ENCODE results near the gene HEXD.

DNA sequence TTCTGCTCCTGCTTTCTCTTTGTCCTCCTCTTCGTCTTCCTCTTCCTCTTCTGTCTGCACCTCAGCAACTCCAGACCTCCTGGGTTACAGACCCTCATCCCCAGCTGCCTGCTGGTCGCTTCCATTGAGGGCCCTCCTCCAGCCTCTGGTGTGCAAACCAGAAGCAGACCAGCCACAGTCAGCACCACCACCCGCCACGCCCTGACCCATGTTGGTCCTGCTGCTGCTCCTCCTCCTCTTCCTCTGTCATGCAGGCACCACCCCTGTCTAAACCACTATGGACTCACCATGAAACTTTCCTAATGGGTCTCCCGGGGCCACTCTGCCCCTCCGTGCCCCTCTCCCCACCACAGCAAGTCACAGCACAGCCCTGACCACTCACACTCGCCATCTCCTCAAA, 11.7 kb downstream of the HEXD start:
- TF ChIP-seq YY1 (IDR thresholded peaks at IDR 0.05; ENCODE audit: insufficient read depth, insufficient read length) (no peak), SUZ12 (IDR thresholded peaks at IDR 0.05; ENCODE audit: extremely low read depth, insufficient read depth, insufficient read length) (no peak)

Data from NT2/D1 (cell line).